HG03108 (cell line): ENCODE measurements around the gene NEO1.
"Not testable (repeated sequence)": the region's sequence is repeated elsewhere in the genome, so short reads cannot be mapped to it uniquely, and the experiment has no call there.

Experiments used
- ATAC-seq: cut with Tn5 transposase; IDR thresholded peaks from one replicate; pipeline ENCODE4 v1.9.1; 2021; ENCODE audit warnings: moderate library complexity; ENCODE audit not compliant: unreplicated experiment

The NEO1 gene

DNA sequence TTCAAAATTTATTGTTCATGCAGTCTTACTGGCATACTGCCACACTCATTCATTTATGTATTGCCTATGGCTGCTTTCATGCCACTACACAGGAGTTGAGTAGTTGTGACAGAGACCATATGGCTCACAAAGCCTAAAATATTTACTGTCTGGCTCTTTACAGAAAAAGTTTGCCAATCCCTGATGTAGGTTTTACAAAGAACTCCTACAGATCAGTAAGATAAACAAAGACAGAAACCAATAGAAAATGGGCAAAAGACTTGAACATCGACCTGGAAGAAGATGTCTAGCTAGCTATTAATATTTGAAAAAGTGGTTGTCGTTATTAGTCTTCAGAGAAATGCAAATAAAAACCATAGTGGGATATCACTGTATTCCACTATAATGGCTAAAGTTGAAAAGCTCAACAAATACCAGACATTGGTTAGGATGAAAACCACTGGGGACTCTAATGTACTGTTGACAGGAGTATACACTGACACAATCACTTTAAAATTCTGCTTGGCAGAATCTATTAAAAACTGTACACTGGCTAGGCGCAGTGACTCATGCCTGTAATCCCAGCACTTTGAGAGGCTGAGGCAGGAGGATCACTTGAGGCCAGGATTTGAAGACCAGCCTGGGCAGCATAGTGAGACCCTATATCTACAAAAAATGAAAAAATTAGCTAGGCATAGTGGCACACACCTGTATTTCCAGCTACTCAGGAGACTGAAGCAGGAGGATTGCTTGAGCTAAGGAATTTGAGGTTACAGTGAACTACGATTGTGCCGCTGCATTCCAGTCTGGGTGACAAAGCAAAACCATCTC lies 87.7 kb downstream of the NEO1 start:
- no peak for ATAC-seq

DNA sequence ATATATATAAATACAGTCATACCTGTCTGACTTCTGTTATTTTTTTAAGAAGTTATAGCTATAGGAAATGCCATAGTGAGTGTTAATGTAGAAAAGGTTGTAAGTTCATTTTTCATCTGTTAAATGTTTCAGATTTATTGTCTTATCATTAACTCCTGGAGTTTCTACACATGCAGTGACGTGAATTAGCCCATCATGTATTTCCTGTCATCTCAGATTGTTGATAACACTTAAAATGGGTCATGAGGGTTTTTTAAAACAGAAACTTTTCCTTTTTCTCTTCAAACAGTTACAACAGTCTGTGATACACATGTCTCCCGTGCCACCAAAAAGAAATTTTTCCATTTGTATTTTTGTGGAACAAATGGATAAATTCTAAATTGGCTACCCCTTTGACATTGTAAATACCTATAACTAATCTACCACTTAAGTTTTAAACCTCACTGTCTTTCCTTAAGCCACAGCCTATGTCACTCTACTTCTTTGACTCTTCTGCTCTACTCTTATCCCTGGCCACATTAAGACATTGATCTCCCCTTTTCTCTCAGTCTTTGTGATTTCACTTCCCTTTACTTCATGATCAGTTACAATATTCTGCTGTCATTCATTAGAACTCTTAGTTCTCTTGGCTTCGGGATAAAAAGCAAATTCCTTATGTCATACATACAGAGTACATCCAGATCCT lies 89.1 kb downstream of the NEO1 start:
- no peak for ATAC-seq

DNA sequence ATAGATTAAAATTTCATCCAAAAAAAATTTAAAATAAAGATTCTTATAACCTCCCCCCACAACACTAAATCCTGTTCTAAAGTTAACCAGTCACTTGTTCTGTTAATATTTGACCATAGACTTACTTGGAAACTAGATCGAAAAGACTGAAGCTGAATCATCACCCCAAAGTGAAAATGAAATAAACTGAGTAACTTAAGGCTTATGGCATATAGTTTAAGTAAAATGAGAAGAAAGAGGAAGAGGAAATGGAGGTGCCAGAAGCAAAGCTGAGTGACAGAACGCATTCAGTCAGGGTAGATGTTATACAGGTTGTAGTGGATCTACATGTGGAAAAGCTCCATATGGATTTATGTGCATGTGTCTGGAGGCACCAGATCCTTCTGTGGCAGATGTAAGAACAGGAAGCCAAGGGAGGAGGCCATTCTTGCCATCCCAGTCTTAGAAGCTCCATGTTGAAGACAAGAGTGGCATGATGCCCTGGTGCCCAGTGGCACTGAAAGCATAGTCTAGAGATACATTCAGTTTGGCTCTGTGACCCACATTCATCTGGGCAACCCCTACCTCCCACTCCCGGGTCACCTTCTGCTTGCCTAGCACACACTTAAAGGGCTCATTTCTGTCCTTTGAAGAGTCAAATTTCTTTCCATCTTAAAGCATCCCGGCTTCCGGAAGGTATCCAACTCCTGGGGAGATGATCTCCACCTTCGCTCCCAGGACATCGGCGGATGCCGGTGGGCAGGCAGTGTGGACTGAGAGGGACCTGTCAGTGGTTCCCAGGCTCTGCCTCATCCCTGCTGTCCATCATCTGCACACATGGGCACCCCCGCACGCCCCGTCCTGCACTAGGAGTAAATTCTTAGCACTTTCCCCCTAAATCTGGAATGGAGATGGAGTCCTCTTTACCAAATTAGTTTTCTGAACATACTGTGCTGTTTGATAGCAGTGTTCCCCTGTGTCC lies 90.8 kb downstream of the NEO1 start:
- ATAC-seq, result peak; percentile 84

DNA sequence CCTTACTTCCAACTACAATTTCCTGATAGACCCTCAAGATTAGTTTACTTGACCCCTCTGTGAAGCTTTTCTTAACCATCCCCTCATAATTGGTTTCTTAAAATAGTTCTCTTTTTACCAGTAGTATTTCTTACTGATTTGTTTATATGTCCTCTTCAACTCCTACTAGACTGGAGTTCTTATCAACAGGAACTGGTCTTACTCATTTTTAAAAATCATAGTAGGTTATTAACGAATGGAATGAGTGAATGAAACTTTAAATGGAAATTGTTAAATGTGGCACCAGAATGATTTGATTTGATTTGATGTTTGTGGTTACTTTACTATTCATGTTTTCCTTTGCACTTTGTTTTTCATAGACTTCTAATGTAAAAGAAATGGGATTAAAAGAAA lies 91.5 kb downstream of the NEO1 start:
- no peak for ATAC-seq

DNA sequence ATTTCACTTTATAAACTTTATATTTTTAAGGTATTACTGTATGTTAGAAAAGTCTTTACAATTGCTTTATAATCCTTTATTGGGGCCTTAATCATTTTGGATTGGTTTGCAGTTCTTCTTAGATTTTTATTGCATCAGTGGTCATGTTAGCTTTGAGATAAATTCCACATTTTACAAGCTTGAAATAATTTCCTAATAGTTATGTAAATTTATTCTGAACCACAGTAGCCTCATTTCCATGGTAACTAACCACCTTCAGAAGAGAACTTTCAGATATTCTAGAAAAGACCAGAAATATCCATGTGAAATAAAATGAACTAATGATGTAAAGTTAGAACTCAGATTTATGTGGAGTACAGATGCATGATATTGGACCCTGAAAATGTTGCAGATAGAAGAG lies 94.2 kb downstream of the NEO1 start:
- no peak for ATAC-seq

DNA sequence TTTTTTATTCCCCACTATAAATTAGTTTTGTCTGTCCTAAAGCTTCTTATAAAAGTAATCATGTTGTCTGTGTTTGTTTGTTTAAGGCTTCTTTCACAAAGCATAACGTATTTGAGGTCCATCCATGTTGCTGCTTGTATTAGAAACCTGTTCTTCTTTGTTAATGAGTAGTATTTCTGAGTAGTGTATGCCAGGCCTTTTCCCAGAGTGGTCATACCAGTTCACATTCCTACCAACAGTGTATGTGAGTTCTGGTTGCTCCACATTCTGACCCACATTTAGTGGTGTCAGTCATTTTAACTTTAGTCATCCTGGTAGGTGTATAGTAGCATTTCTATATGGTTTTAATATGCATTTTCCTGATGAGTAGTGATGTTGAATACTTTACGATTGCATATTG lies 98.6 kb downstream of the NEO1 start:
- ATAC-seq, result no peak

DNA sequence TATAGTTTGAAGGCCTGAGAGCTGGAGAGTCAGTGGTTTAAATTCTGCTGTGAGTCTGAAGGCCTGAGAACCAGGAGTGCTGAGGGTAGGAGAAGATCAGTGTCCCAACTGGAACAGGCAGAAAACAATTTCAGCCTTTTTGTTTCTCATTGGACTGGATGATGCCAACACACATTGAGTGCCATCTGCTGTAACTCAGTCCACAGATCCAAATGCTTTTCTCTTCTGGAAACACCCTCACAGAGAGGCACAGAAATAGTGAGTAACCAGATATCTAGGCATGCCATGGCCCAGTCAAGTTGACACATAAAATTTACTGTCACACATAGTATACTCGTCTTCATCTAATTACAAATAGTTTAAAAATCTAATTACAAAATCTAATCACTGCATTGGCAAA lies 100.8 kb downstream of the NEO1 start:
- no peak for ATAC-seq

DNA sequence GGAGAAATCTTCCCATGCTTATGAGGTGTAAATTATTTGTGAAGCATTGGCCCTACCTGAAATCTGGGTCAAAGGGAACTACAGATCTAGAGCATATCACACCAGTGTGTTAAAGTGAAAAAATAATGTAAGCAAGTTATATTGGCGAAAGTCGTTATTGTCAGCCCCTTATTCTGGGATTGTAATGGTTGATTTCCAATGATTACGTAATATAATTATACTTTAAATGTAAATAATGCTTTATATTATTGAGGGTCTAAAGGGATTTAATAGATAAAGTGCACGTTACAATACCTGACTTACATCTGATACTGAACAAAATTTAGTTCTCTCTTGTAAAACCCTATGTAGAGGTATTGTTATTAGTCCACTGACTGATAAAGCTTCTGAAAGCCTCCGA lies 101.2 kb downstream of the NEO1 start:
- ATAC-seq, result no peak

DNA sequence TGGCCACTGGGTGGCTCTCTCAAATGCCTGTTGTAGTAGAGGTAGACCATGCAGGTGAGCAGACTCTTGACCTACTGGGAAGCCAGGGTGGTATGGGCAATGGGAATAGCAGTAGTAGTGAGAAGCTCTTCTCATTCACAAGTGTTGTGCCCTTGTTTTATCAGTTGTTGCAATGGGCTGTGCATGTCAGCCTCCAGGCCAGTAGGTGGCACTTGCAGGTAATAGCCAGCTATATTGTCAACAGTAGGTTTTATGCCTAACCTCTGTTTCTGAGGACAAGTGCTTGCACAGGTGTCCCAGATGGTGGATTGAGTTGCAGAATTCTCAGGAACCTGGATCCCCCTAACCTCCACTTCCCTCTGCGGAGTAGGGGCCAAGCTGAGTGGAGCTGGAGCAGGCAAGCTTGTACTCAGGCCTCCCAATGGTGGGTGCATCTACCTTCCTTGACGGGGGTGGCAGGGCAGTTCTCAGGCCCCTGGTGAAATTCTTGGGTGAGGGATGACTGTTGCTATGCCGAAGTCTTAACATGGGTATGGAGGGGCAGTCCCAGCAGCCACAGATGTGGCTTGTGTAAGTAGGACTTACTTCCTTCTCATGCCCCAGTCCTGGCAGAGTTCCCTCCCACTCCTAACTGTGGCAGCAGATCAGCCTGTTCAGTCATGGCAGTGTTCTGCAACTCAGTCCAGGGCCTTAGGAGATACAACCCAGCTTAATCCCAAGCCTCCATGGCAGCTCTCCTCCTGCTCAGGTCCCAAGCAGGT lies 104.3 kb downstream of the NEO1 start:
- ATAC-seq, result no peak

DNA sequence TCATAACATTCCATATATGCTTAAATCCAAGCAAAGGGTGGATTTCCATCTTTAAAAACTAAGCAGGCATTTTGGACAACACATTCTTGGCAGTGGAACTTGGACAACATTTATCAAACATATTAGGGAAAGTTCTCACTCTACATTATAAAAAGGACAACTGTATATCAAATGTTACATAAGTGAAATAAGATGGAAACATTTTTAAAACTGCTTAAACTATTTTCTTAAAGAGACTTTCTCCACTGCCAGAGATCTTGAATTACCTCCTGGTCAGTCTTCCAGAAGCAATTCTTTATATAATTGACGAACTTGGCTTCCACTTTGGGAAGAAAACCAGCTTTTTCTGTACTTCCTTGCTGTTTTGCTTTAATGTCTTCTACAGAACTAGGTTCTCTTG lies 109.3 kb downstream of the NEO1 start:
- ATAC-seq, result no peak

DNA sequence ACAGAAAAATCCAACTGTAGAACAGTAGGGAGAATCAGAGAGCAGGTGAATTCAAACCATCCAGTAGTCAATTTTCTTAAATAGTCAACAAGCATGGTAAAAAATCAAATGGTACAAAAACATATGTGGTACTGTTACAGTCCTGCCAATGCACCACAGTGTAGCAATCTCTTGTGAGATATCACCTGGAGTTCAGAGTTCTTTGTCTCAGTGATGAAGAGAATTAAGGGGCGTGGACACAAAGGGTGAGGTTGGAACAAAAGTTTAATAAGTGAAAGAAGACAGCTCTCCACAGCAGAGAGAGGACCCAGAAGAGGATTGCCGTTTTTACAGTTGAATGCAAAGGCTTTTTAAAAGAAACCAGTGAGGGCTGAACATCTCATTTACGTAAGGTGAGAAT lies 113.2 kb downstream of the NEO1 start:
- no peak for ATAC-seq

DNA sequence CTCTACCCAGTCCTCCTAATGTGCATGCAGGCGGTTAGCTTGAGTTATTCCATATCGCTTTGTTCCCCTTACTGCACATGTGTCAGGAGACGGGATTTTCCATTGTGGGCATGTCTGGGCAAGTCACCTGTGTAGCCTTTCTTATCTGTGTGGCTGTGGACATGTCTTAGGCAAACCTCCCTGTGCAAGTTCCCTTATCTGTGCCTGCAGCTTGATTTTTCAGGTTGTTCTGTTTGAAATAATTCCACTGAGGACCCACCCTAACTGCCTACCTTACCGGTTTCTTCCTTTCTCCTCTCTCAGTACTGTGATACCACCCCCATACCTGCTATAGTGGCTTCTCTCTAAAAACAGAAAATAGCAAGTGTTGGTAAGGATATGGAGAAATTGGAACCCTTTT lies 113.6 kb downstream of the NEO1 start:
- no peak for ATAC-seq

DNA sequence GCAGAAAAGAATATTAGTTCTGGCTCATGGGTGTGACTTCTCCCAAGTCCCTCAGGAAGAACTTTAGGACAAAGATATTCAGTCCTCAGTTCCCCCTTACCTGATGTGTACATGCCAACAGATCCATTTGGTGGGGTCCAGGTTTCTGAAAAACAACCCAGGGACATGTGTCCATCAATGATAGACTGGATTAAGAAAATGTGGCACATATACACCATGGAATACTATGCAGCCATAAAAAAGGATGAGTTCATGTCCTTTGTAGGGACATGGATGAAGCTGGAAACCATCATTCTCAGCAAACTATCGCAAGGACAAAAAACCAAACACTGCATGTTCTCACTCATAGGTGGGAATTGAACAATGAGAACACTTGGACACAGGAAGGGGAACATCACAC lies 114.4 kb downstream of the NEO1 start:
- not testable (repeated sequence) for ATAC-seq

DNA sequence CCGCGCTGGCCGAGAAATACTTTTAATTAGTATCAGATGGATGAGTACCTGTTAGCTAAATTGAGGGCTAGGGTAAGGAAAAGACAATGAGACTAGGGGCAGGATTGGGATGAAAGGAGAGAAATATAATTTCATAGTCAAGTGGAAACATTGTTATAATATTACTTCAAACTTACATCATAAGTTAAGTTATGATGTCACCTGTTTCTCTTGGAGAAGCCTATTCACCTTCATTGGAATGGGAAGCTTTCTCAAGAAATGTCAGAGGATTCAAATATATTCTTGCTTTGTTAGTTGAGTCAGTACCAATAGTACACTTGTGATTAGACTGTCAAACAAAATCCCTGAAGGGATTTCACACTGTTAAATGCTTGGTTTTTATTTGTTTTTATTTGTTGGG lies 116.2 kb downstream of the NEO1 start:
- ATAC-seq, result no peak

DNA sequence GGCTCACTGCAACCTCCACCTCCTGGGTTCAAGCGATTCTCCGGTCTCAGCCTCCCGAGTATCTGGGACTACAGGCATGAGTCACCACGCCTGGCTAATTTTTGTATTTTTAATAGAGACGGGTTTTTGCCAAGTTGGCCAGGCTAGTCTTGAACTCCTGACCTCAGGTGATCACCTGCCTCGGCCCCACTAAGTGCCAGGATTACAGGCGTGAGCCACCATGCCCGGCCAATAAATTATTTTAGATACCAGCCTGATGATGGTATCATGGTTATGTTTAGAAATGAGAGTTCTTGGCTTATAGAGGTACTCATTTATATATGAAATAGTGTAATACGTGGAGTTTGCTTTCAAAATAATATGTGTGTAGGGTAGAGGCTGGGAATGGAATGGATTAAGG lies 119.4 kb downstream of the NEO1 start:
- no peak for ATAC-seq

DNA sequence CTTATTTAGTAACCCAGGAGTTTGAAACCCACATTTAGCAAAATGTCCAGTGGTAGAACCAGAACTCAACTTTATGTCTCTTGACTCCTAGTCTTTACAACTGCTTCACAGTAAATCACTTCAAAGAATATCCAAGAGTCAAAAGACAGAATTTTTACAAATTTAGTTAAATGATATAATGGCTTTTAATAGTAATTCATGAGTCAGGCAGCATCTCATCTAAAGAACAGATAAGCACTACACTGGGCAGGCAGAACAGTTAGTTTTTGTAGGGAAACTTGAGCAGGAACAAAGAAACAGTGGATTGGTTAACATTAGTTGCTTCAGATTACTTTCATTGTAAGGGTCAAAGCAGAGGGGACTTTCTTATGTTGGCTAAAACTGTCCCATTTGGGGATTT lies 120.2 kb downstream of the NEO1 start:
- no peak for ATAC-seq

DNA sequence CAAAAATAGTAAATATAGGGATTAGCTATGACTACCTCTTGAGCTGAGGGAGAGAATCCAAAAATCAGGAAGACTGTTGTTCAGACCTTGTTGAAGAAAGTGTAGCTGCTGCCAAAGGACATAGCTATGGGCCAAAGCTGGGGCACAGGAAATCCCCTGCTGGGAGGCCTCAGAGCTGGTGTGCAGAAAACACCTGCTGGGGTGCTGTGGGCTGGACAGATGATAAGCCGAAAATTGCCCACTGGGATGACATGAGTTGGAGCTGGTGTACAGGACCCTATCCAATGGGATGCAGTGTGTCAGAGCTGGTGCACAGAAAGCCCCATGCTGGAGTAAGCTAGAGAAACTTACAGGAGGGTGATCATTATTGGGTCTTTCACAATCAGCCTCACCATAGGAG lies 121.9 kb downstream of the NEO1 start:
- ATAC-seq, result no peak

DNA sequence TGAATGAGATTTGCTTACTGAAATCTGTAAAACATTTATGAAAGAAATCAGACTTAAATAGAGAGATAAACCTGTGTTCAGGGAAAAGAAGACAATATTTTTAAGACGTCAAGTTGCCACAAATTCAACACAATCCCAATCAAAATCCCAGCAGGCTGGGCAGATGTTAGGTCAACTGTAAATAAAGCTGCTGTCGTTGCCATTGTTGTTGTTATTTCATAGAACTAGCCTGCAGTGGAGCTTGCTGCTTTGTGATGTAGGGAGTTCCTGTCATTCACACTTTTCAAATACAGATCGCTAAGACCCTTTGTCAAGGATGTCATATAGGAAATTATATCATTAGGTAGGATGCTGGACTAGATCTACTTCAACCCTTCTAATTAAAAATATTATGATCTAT lies 123.1 kb downstream of the NEO1 start:
- no peak for ATAC-seq

DNA sequence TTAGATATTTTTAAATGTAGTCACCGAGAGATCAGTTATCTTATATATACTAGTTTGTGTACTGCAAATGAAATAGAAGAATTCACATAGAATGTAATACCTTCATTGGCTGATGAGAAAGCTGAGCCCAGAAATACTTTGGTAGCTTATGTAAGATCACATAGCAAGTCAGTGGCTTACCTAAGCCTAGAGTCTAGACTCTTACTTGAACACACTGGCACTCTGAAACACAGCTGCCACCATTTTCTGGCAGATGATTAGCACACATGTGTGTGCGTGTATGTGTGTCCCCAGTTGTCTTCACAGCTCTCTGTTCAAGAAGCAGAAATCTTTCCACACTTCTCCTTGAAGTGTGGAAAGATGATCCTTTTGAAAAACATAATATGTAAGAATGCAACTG lies 124.3 kb downstream of the NEO1 start:
- no peak for ATAC-seq

DNA sequence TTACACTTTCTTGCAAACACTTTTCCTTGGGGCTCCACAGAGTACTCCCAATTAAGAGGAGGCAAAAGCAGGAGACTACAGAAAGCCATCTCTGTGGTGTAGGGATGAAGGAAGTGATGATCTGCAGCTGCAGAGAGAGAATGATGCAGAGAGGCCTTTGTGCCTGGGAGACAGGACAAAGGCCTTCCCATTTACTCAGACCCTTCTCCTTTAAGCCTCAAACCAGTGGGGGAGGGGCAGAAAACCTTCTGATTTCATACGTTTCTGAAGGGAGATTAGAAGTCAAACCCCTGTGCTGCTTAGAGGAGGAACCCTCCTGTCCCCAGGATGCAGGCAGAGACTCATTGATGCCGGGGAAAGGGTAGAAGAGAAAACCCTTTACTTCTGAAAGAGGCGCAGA lies 130.8 kb downstream of the NEO1 start:
- no peak for ATAC-seq

DNA sequence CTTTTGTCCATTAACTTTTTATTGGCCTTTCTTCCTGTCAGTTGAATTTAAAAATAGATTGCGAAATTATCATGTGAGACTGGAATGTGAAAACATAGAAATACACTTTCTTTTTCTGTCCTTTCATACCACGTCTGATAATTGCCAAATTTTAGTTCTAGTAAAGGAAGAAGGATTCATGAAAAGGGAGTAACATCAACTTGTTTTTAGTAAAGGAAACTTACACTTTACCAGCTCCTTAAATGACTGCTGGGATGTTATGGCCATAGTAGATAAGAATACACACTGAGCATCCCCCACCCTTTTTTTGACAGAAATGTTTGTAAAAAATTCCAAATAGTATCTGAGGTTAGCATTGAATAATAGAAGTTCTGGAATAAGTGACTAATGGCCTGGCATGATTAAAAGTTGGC lies 137.9 kb downstream of the NEO1 start:
- no peak for ATAC-seq
